ENCODE measurements around the gene EPAS1.
"Not testable (repeated sequence)": the region's sequence is repeated elsewhere in the genome, so short reads cannot be mapped to it uniquely, and the experiment has no call there.

The EPAS1 gene

GRCh38 chr2:46383784-46384456 lies 86.7 kb downstream of the EPAS1 start:
- no peak for DNase-seq (ENCODE audit: low spot score)

GRCh38 chr2:46384457-46384815 lies 87.2 kb downstream of the EPAS1 start:
- no peak for DNase-seq (ENCODE audit: low spot score)

- no peak for DNase-seq (ENCODE audit: low spot score)
Observed at GRCh38 chr2:46385786-46386577, 88.8 kb downstream of the EPAS1 start.

- DNase-seq (ENCODE audit: low spot score) = no peak
Observed at GRCh38 chr2:46386763-46387162, 89.6 kb downstream of the EPAS1 start.

GRCh38 chr2:46387292-46387691 lies 90.1 kb downstream of the EPAS1 start:
- no peak for DNase-seq (ENCODE audit: low spot score)

- DNase-seq (ENCODE audit: low spot score) = no peak
Observed at GRCh38 chr2:46387886-46388515, 90.8 kb downstream of the EPAS1 start.

GRCh38 chr2:46388881-46389280 lies 91.7 kb downstream of the EPAS1 start:
- DNase-seq (ENCODE audit: low spot score) = no peak

GRCh38 chr2:46389417-46389916 lies 92.3 kb downstream of the EPAS1 start:
- DNase-seq (ENCODE audit: low spot score) = no peak

GRCh38 chr2:46390036-46390435 lies 92.8 kb downstream of the EPAS1 start:
- no peak for DNase-seq (ENCODE audit: low spot score)

GRCh38 chr2:46390901-46391395 lies 93.7 kb downstream of the EPAS1 start:
- DNase-seq (ENCODE audit: low spot score) = no peak

- DNase-seq (ENCODE audit: low spot score) = no peak
Observed at GRCh38 chr2:46392561-46393346, 95.5 kb downstream of the EPAS1 start.

- no peak for DNase-seq (ENCODE audit: low spot score)
Observed at GRCh38 chr2:46393347-46393820, 96.2 kb downstream of the EPAS1 start.

GRCh38 chr2:46393865-46394264 lies 96.7 kb downstream of the EPAS1 start:
- DNase-seq (ENCODE audit: low spot score) = no peak

- no peak for DNase-seq (ENCODE audit: low spot score)
Observed at GRCh38 chr2:46394649-46395510, 97.7 kb downstream of the EPAS1 start.

GRCh38 chr2:46395730-46396129 lies 98.5 kb downstream of the EPAS1 start:
- not testable (repeated sequence) for DNase-seq (ENCODE audit: low spot score)

GRCh38 chr2:46400016-46400415 lies 102.8 kb downstream of the EPAS1 start:
- DNase-seq (ENCODE audit: low spot score) = no peak

GRCh38 chr2:46402874-46403273 lies 105.7 kb downstream of the EPAS1 start:
- DNase-seq (ENCODE audit: low spot score) = no peak

GRCh38 chr2:46404181-46404759 lies 107.1 kb downstream of the EPAS1 start:
- no peak for DNase-seq (ENCODE audit: low spot score)

GRCh38 chr2:46407852-46408455 lies 110.7 kb downstream of the EPAS1 start:
- no peak for DNase-seq (ENCODE audit: low spot score)

- DNase-seq (ENCODE audit: low spot score) = no peak
Observed at GRCh38 chr2:46409756-46410155, 112.5 kb downstream of the EPAS1 start.
